GM12878 (cell line): ENCODE measurements around the gene KCND2. TPM values are rescaled to one million over a fixed set of nuclear protein-coding genes. Genes with fewer than 3 reads are reported as not detected.

ENCODE experiments used
- BRCA1 ChIP-seq: IDR thresholded peaks from 2 replicates; pipeline ENCODE4 v1.6.1; 2011; ENCODE audit warnings: low read depth, low read length, improper control_type of control experiment
- E2F4 ChIP-seq: IDR thresholded peaks from 2 replicates; pipeline ENCODE4 v1.6.1; 2012; ENCODE audit warnings: low read depth, low read length, improper control_type of control experiment
- REST ChIP-seq: IDR thresholded peaks from 2 replicates; pipeline ENCODE4 v1.6.1; 2012; ENCODE audit warnings: mild to moderate bottlenecking, low read depth, low read length
- YY1 ChIP-seq: IDR thresholded peaks from 2 replicates; pipeline ENCODE4 v1.6.1; 2011; ENCODE audit warnings: low read depth, mild to moderate bottlenecking, low read length
- ZBTB4 ChIP-seq: fragments of 450-650 bp; formaldehyde crosslinking; IDR thresholded peaks from 2 replicates; pipeline ENCODE4 v1.4.0; 2022; ENCODE audit warnings: mild to moderate bottlenecking, moderate library complexity
- polyA plus RNA-seq, 11 experiments: library from polyadenylated mRNA; depleted of rRNA in 4 of 11; unstranded in 6 of 11; stranded (reverse) in 5 of 11; fragments of >200 nt; fragmentation: Nextera tagmentation in 4 of 11; fragmentation: Illumina TruSeq in 1 of 11; extraction: Ambion mirVana in 4 of 11; extraction: Trizol in 1 of 11; gene quantifications; 1 replicate in 1 of 11; 2 replicates in 10 of 11; pipeline versions ENCODE4 v1.2.1 to v1.2.3, GENCODE V29; 2011 to 2016; ENCODE audit warnings: inconsistent platforms in 2 of 11, missing spikeins in 2 of 11, low read depth in 1 of 11
- total RNA-seq, 4 experiments: library from RNA; depleted of rRNA in 3 of 4; stranded (reverse); fragments of >200 nt in 3 of 4; fragmentation: Illumina TruSeq in 1 of 4; extraction: Trizol in 1 of 4; gene quantifications; 2 replicates each; pipeline versions ENCODE4 v1.2.1 to v1.2.3, GENCODE V29; 2013 to 2021

Gene KCND2
- total and polyA plus RNA-seq, 10 of the 15 experiments (the other 5 are each of a cell fraction or from before 2014, with no cell fraction given): 3.6 to 22.3 (median 6.3) TPM

GRCh38 chr7:120302190-120302589 is 29.2 kb downstream of the KCND2 start (continued):
- TF ChIP-seq REST (no peak), E2F4 (no peak), ZBTB4 (CRISPR knock-in tag) (no peak), BRCA1 (no peak), YY1 (no peak)
